ENCODE results near the gene SLC25A12. TPM values are rescaled to one million over a fixed set of nuclear protein-coding genes. Genes with fewer than 3 reads are reported as not detected.
A peak's percentile ranks its signal among the peaks of the same experiment; 100 is the strongest.

Gene SLC25A12, protein sequence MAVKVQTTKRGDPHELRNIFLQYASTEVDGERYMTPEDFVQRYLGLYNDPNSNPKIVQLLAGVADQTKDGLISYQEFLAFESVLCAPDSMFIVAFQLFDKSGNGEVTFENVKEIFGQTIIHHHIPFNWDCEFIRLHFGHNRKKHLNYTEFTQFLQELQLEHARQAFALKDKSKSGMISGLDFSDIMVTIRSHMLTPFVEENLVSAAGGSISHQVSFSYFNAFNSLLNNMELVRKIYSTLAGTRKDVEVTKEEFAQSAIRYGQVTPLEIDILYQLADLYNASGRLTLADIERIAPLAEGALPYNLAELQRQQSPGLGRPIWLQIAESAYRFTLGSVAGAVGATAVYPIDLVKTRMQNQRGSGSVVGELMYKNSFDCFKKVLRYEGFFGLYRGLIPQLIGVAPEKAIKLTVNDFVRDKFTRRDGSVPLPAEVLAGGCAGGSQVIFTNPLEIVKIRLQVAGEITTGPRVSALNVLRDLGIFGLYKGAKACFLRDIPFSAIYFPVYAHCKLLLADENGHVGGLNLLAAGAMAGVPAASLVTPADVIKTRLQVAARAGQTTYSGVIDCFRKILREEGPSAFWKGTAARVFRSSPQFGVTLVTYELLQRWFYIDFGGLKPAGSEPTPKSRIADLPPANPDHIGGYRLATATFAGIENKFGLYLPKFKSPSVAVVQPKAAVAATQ
- 11.5 TPM for total RNA-seq
- long read RNA-seq, transcript SLC25A12-202 (18 exons, 2,979 nt) = major isoform, 8 of 16 reads
- long read RNA-seq, partial matches to known transcripts = 1 of 16 reads
- long read RNA-seq, other reads (novel, unspliced or antisense) = 6 of 16 reads

DNA sequence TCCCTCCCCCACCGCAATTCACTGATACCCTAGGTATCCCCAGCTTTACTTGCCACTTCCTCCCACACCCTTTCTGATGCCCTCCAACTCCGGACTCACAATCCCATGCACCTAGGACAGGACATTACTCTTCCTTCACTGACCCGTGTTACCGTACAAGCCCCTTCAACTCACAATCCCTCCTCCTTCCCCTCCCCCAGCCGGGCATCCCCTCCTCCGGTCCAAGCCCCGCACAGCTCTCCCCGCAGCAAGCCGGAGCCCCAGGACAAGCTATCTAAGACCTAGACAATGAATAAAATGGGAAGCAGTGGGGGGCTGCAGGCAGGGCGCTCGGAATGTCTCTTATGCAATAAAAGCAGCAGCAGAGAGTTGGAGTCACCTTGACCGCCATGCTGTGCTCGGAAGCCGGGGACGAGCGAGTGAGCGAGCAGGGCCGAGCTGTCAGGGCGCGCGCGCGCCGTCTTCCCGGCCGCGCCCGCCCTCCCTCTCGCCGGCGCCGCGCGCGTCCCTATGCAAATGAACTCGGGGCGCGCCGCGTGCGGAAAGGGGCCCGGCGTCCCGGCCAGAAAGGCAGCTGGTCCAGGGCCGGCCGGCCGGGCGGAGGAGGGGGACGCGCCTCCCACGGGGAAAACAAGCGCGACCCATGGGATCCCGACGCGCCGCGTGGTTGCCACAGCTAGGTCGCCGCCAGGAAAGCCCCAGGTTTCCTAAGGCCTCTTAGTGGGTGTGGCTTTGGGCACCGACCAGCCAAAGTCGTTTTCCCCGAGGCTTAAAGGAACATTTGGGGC lies at the start of gene SLC25A12:
Gene SLC25A12, minus strand, starts transcription at position 421 of the 788 bp plus-strand sequence. Its CDS starts 30 bp downstream, at position 391.
- peak; percentile 93 for DNase-seq
- H3K4me3 ChIP-seq = peak within 1 kb of the TSS; percentile 92
- peak; percentile 99 for ATAC-seq
- H3K27ac ChIP-seq = peak within 1 kb of the TSS; percentile 84
- no peaks in the 10 kb centered on the region for H3K36me3 ChIP-seq
- intact Hi-C loops (cut with DNase I) = no loop called here
- no peaks in the 10 kb centered on the region for H3K9me3 ChIP-seq
- no peak for TF ChIP-seq CTCF (IDR thresholded peaks at IDR 0.05)
- H3K4me1 ChIP-seq = peaks cover 11% of the 10 kb centered on the region
- H3K27me3 ChIP-seq = no peaks in the 10 kb centered on the region

- intact Hi-C loops (cut with DNase I) = no loop called here
- no peaks in the 10 kb centered on the region for H3K36me3 ChIP-seq
- no peak overlapping the region for H3K4me3 ChIP-seq
- H3K27me3 ChIP-seq = no peaks in the 10 kb centered on the region
- H3K27ac ChIP-seq = no peak overlapping the region
- no peaks in the 10 kb centered on the region for H3K9me3 ChIP-seq
- TF ChIP-seq CTCF (IDR thresholded peaks at IDR 0.05) = no peak
- DNase-seq = no peak
- ATAC-seq = no peak
- H3K4me1 ChIP-seq = no peaks in the 10 kb centered on the region
These were observed 47.3 kb upstream of the SLC25A12 start for GRCh38 chr2:171941316-171941699.

GRCh38 chr2:171939743-171940071 lies 45.7 kb upstream of the SLC25A12 start:
- ATAC-seq (no peak), DNase-seq (no peak)
- no peak for TF ChIP-seq CTCF (IDR thresholded peaks at IDR 0.05)
- intact Hi-C loops (cut with DNase I) = no loop called here
- H3K4me3 ChIP-seq = no peak overlapping the region
- no peaks in the 10 kb centered on the region for H3K36me3 ChIP-seq
- H3K27ac ChIP-seq = no peak overlapping the region
- no peaks in the 10 kb centered on the region for H3K9me3 ChIP-seq
- H3K4me1 ChIP-seq = no peaks in the 10 kb centered on the region
- no peaks in the 10 kb centered on the region for H3K27me3 ChIP-seq

GRCh38 chr2:171939058-171939742 lies 45.2 kb upstream of the SLC25A12 start:
- Histone ChIP-seq H3K4me1 (no peaks in the 10 kb centered on the region), H3K27ac (no peak overlapping the region), H3K9me3 (no peaks in the 10 kb centered on the region), H3K27me3 (no peaks in the 10 kb centered on the region), H3K36me3 (no peaks in the 10 kb centered on the region), H3K4me3 (no peak overlapping the region)
- ATAC-seq (no peak), DNase-seq (no peak)
- TF ChIP-seq CTCF (IDR thresholded peaks at IDR 0.05) = no peak
- intact Hi-C loops (cut with DNase I) = no loop called here

GRCh38 chr2:171930385-171930784 lies 36.3 kb upstream of the SLC25A12 start:
- Histone ChIP-seq H3K9me3 (no peaks in the 10 kb centered on the region), H3K4me1 (no peaks in the 10 kb centered on the region), H3K27me3 (no peaks in the 10 kb centered on the region), H3K27ac (no peak overlapping the region), H3K36me3 (peaks cover 24% of the 10 kb centered on the region), H3K4me3 (no peak overlapping the region)
- no peak for ATAC-seq
- no peak for TF ChIP-seq CTCF (IDR thresholded peaks at IDR 0.05)
- DNase-seq = no peak
- intact Hi-C loops (cut with DNase I) = no loop called here

All from upper lobe of right lung (tissue), 1 donor.